Stimulated activated CD4-positive, alpha-beta T cell treated with anti-CD3 and anti-CD28 coated beads, Interleukin-1b, Interleukin-23, amount 100 ng/mL, for 1 hour (primary cell): ENCODE results near the gene ECM2.

Source experiments
- DNase-seq, 2 donors: peaks; one replicate each; pipeline ENCODE4 v3.0.0-alpha.2; 2020; ENCODE audit warnings: low read depth in 2 of 2

The ECM2 gene

DNA sequence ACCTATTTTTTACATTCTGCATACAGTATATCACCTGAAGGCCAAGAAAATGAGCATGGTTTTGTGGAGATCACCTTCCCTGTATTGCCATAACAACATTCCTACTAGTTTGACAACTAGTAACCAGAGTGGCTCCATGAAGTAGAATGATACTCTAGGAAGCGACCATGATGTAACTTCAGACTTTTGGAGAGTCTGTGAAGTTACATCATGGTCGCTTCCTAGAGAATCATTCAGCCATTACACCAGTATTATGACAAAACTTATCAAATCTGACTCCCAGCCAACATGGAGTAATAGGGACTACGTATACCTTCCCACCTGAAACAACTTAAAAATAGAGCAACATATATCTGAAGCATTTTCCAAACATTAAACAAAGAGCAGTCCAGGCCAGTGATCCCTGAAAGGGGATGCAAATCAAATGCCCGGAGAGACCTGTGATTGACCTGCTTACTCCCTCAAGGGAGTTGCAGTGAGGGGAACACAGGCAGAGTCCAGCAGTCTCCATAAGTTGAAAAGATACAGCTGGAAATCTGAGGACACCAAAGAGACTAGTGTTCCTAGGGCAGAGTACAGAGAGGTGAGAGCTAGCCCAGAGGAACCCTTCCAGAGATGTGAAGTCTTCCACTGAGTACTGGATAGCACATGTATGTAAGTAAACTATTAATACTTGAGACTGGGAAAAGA lies 7.8 kb downstream of the ECM2 start:
- no peak for DNase-seq

DNA sequence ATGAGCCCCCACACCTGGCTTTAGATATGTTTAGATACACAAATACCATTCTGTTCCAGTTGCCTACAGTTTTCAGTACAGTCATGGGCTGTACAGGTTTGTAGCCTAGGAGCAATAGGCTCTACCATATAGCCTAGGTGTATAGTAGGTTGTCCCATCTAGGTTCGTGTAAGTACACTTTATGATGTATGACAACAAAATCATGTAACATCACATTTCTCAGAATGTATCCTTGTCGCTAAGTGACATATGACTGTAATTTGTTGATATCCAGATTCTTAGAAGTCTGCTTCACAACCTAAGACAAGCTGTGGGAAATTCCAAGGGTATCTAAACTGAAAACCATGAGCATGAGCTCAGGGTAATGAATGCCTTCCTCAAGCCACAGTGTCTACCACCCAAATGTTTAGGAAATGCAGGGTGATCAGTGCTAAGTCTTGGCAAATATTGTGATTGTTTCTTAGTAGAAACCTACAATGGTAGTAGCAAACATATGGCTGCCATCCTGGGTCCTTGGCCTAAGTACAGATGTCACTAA lies 8.4 kb downstream of the ECM2 start:
- DNase-seq = no peak

DNA sequence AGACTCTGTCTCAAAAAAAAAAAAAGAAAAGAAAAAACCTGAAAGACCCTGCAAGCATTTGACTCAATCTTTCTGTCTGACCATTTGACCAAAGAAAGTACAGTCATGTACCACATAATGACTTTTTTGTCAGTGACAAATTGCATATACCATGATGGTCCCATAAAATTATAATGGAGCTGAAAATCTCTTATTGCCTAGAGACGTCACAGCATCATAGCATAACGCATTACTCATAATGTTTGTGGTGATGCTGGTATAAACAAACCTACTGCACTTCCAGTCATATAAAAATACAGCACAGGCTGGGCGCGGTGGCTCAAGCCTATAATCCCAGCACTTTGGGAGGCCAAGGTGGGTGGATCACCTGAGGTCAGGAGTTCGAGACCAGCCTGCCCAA lies 10.5 kb downstream of the ECM2 start:
- no peak for DNase-seq

- DNase-seq = no peak
Observed at GRCh38 chr9:92524881-92525280, 10.9 kb downstream of the ECM2 start.

DNA sequence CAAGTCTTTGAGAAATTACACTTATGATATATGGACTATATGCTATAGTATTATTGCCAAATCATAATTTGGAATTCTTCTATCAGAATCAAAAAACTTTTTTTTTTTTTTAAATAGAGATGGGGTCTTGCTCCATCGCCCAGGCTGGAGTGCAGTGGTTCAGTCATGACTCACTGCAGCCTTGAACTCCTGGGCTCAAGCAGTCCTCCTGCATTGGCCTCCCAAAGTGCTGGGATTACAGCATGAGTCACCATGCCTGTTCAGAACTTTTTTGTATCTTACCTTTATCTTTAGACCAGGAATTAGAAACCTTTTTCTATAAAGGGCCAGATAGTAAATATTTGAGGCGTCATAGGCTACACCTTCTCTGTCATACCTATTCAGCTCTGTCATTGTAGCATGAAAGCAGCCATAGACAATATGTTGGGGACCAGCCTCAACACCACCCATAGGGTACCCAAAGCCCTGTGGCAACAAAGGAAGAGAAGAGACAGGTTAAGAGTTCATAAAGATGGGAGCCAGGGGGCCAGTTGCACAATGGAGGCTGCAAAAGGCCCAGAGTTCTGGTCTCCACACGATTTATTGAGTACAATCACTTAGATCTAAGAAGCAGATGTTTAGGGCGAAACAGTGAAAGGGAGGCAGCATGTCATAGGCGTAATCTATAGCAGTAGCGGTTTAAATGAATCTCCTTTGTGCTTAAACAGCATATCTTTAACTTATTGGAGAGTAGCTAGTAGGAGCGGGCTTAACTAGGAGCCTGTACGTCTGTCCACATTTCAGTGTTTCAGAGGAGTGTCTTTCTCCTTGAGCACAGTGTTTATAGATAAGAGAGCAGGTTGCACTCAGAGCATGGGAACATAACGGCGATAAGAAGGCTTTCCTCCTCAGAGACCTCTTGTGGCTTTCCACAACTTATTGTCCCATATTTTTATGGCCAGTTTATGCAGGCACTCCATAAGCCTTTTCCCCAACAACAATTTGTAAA lies 12.5 kb downstream of the ECM2 start:
- no peak for DNase-seq

GRCh38 chr9:92520837-92521236 lies 15.0 kb downstream of the ECM2 start:
- no peak for DNase-seq

- DNase-seq = no peak
Observed at GRCh38 chr9:92518199-92518598, 17.6 kb downstream of the ECM2 start.

GRCh38 chr9:92517046-92517445 lies 18.7 kb downstream of the ECM2 start:
- DNase-seq = no peak

DNA sequence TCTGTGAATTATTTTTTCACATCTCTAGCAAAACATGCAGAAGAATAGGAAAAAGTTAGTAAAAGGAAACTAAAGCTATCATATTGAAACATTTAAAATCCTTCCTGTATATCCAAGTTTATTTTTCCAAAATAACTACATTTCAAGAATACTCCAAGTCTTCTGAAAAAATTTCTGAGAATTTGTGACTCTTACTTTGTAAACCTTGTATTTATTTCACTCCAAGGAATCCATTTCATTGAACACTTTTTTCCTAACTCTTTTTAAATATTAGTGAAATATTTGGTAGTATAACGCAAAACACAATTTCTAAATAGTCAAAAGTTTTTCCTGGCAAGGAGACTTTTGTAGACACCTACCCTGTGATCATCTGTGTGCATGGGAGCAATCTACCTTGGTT lies 19.3 kb downstream of the ECM2 start:
- no peak for DNase-seq

GRCh38 chr9:92514635-92515034 lies 21.2 kb downstream of the ECM2 start:
- no peak for DNase-seq

GRCh38 chr9:92513349-92513748 lies 22.4 kb downstream of the ECM2 start:
- no peak for DNase-seq

- DNase-seq = no peak
Observed at GRCh38 chr9:92512622-92513021, 23.2 kb downstream of the ECM2 start.

DNA sequence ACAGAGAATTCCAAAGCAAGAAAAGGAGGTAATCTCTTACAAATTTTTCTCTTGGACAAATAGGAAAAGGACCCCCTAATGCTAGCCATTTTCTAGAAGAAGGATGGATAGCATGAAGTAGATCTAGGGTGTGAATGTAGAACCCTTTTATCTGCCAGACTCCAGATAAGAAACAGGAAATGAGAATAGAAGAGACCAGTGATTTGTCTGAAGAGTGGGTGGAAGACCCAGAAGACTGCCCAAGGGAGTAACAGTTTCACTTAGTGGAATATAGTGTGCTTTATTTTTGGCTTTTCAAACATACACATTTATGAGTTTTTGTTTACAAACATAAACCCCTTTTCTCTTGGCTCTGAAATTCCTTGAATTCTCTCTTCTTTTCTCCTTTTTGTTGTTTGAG lies 25.0 kb downstream of the ECM2 start:
- no peak for DNase-seq

DNA sequence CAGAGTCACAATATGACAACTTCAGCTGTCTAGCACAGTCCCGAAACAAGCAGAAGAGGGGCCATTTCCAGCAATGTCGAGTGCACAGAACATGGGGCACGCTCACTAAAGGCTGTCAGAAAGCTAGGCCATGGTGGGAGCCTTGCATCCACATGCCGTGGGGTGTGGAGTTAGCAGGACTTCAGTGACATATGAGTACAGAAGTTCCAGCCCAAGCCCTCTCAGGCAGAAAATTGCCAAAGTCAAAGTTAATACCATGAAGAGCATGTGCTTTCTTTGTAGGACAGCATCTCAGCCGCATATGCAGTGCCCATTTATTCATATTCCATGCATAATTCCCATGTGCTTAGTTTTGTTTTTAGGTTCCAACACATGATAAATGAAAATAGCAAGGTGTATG lies 26.7 kb downstream of the ECM2 start:
- no peak for DNase-seq

GRCh38 chr9:92508018-92508820 lies 27.6 kb downstream of the ECM2 start:
- DNase-seq = no peak

GRCh38 chr9:92507496-92507895 lies 28.3 kb downstream of the ECM2 start:
- no peak for DNase-seq

GRCh38 chr9:92507005-92507404 lies 28.8 kb downstream of the ECM2 start:
- no peak for DNase-seq

- DNase-seq = no peak
Observed at GRCh38 chr9:92506184-92506857, 29.5 kb downstream of the ECM2 start.

DNA sequence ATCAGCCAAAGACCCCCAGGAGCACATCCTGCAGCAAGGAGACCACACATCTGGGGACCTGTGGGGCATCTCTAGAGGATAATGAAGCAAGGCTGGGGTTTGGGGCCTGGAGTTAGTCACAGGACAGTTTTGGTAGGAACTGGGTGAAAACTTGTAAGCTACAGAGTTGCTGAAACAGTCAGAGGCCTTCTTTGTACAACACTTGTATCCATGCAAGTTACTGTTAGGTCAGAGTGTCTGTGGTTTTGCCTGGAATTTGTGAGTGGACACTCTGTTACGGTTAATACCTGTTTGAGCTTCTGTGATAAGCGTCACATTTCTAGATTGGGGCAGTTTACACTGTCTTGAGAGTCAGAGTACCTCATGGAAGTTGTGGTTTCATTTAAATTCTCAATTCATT lies 30.9 kb downstream of the ECM2 start:
- DNase-seq = no peak

DNA sequence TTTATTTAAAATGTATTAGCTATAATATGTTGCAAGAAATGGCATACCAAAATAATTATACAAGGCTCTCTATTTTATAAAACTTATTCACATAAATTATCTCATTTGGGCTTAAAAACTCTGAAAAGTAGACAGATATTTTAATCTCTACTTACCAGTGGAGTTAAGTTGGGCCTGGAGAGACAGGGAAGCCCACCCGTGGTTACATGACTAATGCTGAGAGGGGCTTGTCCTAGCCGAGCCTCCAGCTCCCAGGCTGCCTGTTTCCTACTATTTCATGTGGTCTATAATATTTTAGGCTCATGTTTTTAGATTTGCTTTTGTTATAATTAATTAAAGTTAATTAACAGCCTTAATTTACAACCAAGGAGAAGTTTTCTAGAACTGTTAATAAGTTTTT lies 32.6 kb downstream of the ECM2 start:
- no peak for DNase-seq

GRCh38 chr9:92501671-92502393 lies 34.0 kb downstream of the ECM2 start:
- DNase-seq = no peak
